Caco-2 (cell line): ENCODE data around the gene TTLL9. TPM values are rescaled to one million over a fixed set of nuclear protein-coding genes. Genes with fewer than 3 reads are reported as not detected.

Experiments
- BruUV-seq: library from RNA; stranded (reverse); fragments of 400-500 nt; replicated peaks from 2 replicates; lab custom pipeline; 2021; lab: Mats Ljungman, UMichigan
- CTCF ChIA-PET: fragments of 300-600 bp; sonication (Branson Sonifier 250); formaldehyde crosslinking; loops from one replicate; lab custom pipeline; 2022; ENCODE audit warnings: antibody characterized with exemption; lab: Charles Lee
- POLR2A ChIA-PET: fragments of 300-600 bp; sonication (Branson Sonifier 250); formaldehyde crosslinking; loops from one replicate; lab custom pipeline; 2022; ENCODE audit warnings: antibody characterized with exemption; lab: Charles Lee
- DNase-seq, 2 experiments: peaks; one replicate each; pipeline versions ENCODE4 v3.0.0 to v3.0.0-alpha.2; 2020 to 2022
- H3K27me3 ChIP-seq: replicated peaks from 2 replicates; pipeline ENCODE4 v1.6.0; 2011; ENCODE audit warnings: low read length; ENCODE audit not compliant: control insufficient read depth, insufficient read depth
- H3K36me3 ChIP-seq: 2 replicates; pipeline ENCODE4 v1.5.1; 2011; ENCODE audit warnings: low read length; ENCODE audit not compliant: control insufficient read depth, insufficient read depth
- H3K4me1 ChIP-seq: fragments of 250-450 bp; sonication (Bioruptor Pico); 2 replicates; pipeline ENCODE4 v1.5.1; 2020; ENCODE audit warnings: mild to moderate bottlenecking
- H3K4me3 ChIP-seq: 2 replicates; pipeline ENCODE4 v1.5.1; 2011; ENCODE audit warnings: low read depth, mild to moderate bottlenecking, control low read depth, low read length
- H3K9me3 ChIP-seq: fragments of 250-450 bp; sonication (Bioruptor Pico); 2 replicates; pipeline ENCODE4 v1.5.1; 2020; ENCODE audit warnings: mild to moderate bottlenecking, moderate library complexity
- H3K27ac Mint-ChIP-seq: one replicate; pipeline ENCODE4 v1.8.0; 2022; ENCODE audit warnings: mixed read lengths; ENCODE audit not compliant: unreplicated experiment
- H3K27me3 Mint-ChIP-seq: one replicate; pipeline ENCODE4 v1.8.0; 2022; ENCODE audit warnings: mixed read lengths; ENCODE audit not compliant: insufficient read depth, unreplicated experiment
- H3K36me3 Mint-ChIP-seq: one replicate; pipeline ENCODE4 v1.8.0; 2022; ENCODE audit warnings: mild to moderate bottlenecking, mixed read lengths; ENCODE audit not compliant: insufficient read depth, unreplicated experiment
- H3K4me1 Mint-ChIP-seq: one replicate; pipeline ENCODE4 v1.8.0; 2022; ENCODE audit warnings: low read depth, mixed read lengths; ENCODE audit not compliant: unreplicated experiment
- H3K4me3 Mint-ChIP-seq: one replicate; pipeline ENCODE4 v1.8.0; 2022; ENCODE audit warnings: mild to moderate bottlenecking, moderate library complexity, mixed read lengths; ENCODE audit not compliant: unreplicated experiment
- H3K9me3 Mint-ChIP-seq: one replicate; pipeline ENCODE4 v1.8.0; 2022; ENCODE audit warnings: mixed read lengths; ENCODE audit not compliant: unreplicated experiment
- intact Hi-C: fragments of 100-400 bp; cut with micrococcal nuclease; formaldehyde crosslinking; loops from one replicate; pipeline ENCODE4 v1.10.0; 2022; ENCODE audit not compliant: unreplicated experiment
- total RNA-seq: library from RNA; stranded (reverse); gene quantifications from 2 replicates; pipeline ENCODE4 v1.2.3, GENCODE V29; 2022
- TF ChIP-seq, protein P1 (sequence below), 2 experiments: fragments of 200-600 bp in 1 of 2; IDR thresholded peaks; 1 replicate in 1 of 2; 2 replicates in 1 of 2; pipeline versions ENCODE4 v1.5.1 to v1.8.0; 2011 to 2022; ENCODE audit warnings: antibody characterized with exemption in 1 of 2, control low read depth in 1 of 2, inconsistent platforms in 1 of 2, low read depth in 1 of 2, low read length in 1 of 2, mild to moderate bottlenecking in 1 of 2, moderate library complexity in 1 of 2; ENCODE audit not compliant: insufficient read depth in 1 of 2, severe bottlenecking in 1 of 2, unreplicated experiment in 1 of 2

The TTLL9 gene
- total RNA-seq, 1 experiment from 2014 or later = not detected

DNA sequence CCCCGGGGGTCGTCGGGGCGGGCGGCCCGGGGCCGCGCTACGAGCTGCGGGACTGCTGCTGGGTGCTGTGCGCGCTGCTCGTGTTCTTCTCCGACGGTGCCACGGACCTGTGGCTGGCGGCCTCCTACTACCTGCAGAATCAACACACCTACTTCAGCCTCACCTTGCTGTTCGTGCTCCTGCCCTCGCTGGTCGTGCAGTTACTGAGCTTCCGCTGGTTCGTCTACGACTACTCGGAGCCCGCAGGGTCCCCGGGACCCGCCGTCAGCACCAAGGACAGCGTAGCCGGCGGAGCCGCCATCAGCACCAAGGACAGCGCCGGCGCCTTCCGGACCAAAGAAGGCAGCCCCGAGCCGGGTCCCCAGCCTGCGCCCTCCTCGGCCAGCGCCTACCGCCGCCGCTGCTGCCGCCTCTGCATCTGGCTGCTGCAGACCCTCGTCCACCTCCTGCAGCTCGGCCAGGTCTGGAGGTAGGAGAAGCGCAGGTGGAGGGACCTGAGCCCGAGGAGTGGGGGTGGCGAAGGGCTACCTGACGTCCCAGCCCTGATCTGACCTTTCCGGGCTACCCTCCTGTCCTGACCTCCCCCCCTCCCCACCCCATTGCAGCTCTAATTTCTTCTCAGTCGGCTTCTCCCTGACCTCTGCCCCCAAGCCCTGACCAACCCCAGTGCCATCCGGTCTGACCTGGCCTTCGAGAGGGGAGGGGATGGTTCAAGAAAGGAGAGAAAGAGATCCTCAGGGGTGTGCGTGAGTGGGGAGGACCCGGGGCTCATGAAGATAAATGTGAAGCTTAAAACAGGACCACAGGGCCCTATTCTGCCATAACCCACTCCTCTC is 98.1 kb downstream of the TTLL9 start:
- TF ChIP-seq, protein P1, sequence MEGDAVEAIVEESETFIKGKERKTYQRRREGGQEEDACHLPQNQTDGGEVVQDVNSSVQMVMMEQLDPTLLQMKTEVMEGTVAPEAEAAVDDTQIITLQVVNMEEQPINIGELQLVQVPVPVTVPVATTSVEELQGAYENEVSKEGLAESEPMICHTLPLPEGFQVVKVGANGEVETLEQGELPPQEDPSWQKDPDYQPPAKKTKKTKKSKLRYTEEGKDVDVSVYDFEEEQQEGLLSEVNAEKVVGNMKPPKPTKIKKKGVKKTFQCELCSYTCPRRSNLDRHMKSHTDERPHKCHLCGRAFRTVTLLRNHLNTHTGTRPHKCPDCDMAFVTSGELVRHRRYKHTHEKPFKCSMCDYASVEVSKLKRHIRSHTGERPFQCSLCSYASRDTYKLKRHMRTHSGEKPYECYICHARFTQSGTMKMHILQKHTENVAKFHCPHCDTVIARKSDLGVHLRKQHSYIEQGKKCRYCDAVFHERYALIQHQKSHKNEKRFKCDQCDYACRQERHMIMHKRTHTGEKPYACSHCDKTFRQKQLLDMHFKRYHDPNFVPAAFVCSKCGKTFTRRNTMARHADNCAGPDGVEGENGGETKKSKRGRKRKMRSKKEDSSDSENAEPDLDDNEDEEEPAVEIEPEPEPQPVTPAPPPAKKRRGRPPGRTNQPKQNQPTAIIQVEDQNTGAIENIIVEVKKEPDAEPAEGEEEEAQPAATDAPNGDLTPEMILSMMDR (IDR thresholded peaks at IDR 0.05; ENCODE audit: insufficient read depth in 1 of 2, low read depth in 1 of 2, low read length in 1 of 2, severe bottlenecking in 1 of 2, unreplicated experiment in 1 of 2) = peak in 1 of 2 experiments; percentile 11
- POLR2A ChIA-PET = no interaction called here

DNA sequence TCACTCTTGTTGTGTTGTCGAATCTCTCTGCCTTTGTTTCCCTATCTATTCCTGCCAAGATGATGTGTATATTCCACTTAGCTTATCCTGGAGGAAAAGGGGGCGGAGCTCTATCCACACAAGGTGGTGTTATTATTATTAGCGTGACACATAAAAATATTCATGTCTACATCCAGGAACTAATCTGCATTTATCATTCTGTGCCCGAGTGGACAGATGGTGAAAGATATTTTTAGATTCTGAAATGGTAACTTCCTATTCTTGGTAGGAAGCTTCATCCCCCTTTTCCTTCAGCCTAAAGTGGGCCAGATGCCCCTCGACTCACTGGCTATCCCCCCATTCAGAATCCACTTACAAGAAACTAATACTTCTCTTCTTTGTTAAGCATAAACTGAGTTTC is 99.6 kb downstream of the TTLL9 start:
- TF ChIP-seq, protein P1 (IDR thresholded peaks at IDR 0.05; ENCODE audit: insufficient read depth in 1 of 2, low read depth in 1 of 2, low read length in 1 of 2, severe bottlenecking in 1 of 2, unreplicated experiment in 1 of 2) = no peak
- no peak overlapping the region for H3K27ac Mint-ChIP-seq
- H3K36me3 ChIP-seq = no peaks in the 10 kb centered on the region
- H3K27me3 ChIP-seq = no peaks in the 10 kb centered on the region; the same call in 1 of the 2 replicates
- peaks cover 34% of the 10 kb centered on the region for H3K27me3 Mint-ChIP-seq
- no peaks in the 10 kb centered on the region for H3K4me1 Mint-ChIP-seq
- no peak for DNase-seq
- 0 out of 2 replicates have a peak, but pooled peaks cover 11% of the 10 kb centered on the region for H3K4me1 ChIP-seq
- no peak overlapping the region for H3K4me3 Mint-ChIP-seq
- H3K9me3 Mint-ChIP-seq = no peaks in the 10 kb centered on the region
- H3K4me3 ChIP-seq = no peak overlapping the region
- H3K36me3 Mint-ChIP-seq = no peaks in the 10 kb centered on the region
- 0 out of 2 replicates have a peak, but pooled peaks cover 3% of the 10 kb centered on the region for H3K9me3 ChIP-seq
- POLR2A ChIA-PET = no interaction called here
- CTCF ChIA-PET = interaction anchor here (1.0 to 1.9 kb wide), 3 partner anchors 18 to 117 kb away, joined by 6 to 11 read pairs (median 6); partner anchors contain the start of gene PDRG1
- no TSS peak for BruUV-seq
- intact Hi-C loops = loop anchor here (5.0 kb wide), 2 partner anchors 47 to 62 kb away; no protein-coding TSS in a partner anchor

More for the DNA sequence above, 98.1 kb downstream of the TTLL9 start:
- no peaks in the 10 kb centered on the region for H3K4me1 Mint-ChIP-seq
- 0 out of 2 replicates have a peak, but pooled peaks cover 11% of the 10 kb centered on the region for H3K4me1 ChIP-seq
- peaks cover 35% of the 10 kb centered on the region for H3K27me3 Mint-ChIP-seq
- H3K4me3 ChIP-seq = no peak overlapping the region
- H3K27ac Mint-ChIP-seq = no peak overlapping the region
- no peaks in the 10 kb centered on the region for H3K9me3 Mint-ChIP-seq
- CTCF ChIA-PET = interaction anchor here (0.6 to 2.9 kb wide), 4 partner anchors 17 to 309 kb away, joined by 3 to 23 read pairs (median 7); partner anchors contain the start of gene PDRG1
- peak overlapping the region; percentile 61 for H3K4me3 Mint-ChIP-seq
- peaks cover 2% of the 10 kb centered on the region for H3K27me3 ChIP-seq
- intact Hi-C loops = loop anchor here (5.0 kb wide), 2 partner anchors 49 to 64 kb away; no protein-coding TSS in a partner anchor
- H3K36me3 Mint-ChIP-seq = no peaks in the 10 kb centered on the region
- H3K9me3 ChIP-seq = 0 out of 2 replicates have a peak, but pooled peaks cover 3% of the 10 kb centered on the region
- peak; percentile 88 to 97 for DNase-seq
- BruUV-seq = no TSS peak
- no peaks in the 10 kb centered on the region for H3K36me3 ChIP-seq

DNA sequence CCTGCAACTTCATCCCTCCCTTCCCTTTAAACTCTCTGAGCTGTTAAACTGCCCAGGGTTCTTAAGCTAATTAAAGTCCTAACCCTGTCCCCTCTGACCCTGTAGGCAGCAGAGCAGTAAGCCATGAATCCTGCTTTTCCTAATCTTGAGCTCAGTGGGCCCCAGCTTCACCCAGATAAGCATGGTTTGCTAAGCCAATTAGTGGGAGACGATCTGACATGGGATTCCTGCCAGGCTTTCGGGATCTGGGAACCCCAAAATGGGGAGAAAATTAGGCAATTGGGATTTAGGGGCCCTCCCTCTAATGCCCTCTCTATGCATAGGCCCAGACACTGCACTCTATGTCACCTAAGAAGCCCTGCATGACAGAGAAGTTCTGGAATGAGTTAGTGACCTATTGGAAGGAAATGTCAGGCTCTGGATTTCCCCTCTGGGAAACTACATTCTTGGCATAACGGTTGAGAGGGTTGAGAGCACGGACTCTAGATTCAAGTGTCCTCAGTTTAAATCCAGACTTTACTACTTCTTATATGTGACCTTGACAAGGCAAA is 102.1 kb downstream of the TTLL9 start:
- DNase-seq = no peak
- Mint-ChIP-seq H3K4me1 (no peaks in the 10 kb centered on the region), H3K9me3 (no peaks in the 10 kb centered on the region), H3K27me3 (peaks cover 37% of the 10 kb centered on the region), H3K36me3 (no peaks in the 10 kb centered on the region), H3K4me3 (no peak overlapping the region), H3K27ac (no peak overlapping the region)
- no peaks in the 10 kb centered on the region; the same call in 1 of the 2 replicates for H3K27me3 ChIP-seq
- BruUV-seq = no TSS peak
- no peaks in the 10 kb centered on the region for H3K36me3 ChIP-seq
- TF ChIP-seq, protein P1 (IDR thresholded peaks at IDR 0.05; ENCODE audit: insufficient read depth in 1 of 2, low read depth in 1 of 2, low read length in 1 of 2, severe bottlenecking in 1 of 2, unreplicated experiment in 1 of 2) = no peak
- ChIA-PET POLR2A (no interaction called here), CTCF (interaction anchor here (0.6 to 1.3 kb wide), 4 partner anchors 21 to 237 kb away, joined by 3 to 7 read pairs (median 4); partner anchors contain the start of gene PDRG1)
- H3K4me3 ChIP-seq = no peak overlapping the region
- intact Hi-C loops = no loop called here
- 0 out of 2 replicates have a peak, but pooled peaks cover 3% of the 10 kb centered on the region for H3K9me3 ChIP-seq
- 0 out of 2 replicates have a peak, but pooled peaks cover 11% of the 10 kb centered on the region for H3K4me1 ChIP-seq
